Stimulated activated CD8-positive, alpha-beta memory T cell treated with anti-CD3 and anti-CD28 coated beads, Interleukin-12 subunit alpha, Interleukin-12 subunit beta, amount 100 ng/mL, for 24 hours (primary cell): ENCODE measurements around the gene FGFR3.

ENCODE experiments used
- DNase-seq: peaks from one replicate; pipeline ENCODE4 v3.0.0-alpha.2; 2020; ENCODE audit errors: extremely low read depth

The FGFR3 gene

GRCh38 chr4:1787411-1788077 lies 5.5 kb upstream of the FGFR3 start:
- DNase-seq = no peak

GRCh38 chr4:1788254-1788973 lies 4.7 kb upstream of the FGFR3 start:
- no peak for DNase-seq

GRCh38 chr4:1789552-1789951 lies 3.5 kb upstream of the FGFR3 start:
- no peak for DNase-seq

GRCh38 chr4:1790005-1790404 lies 3.1 kb upstream of the FGFR3 start:
- no peak for DNase-seq

GRCh38 chr4:1792158-1792831 lies 798 bp upstream of the FGFR3 start:
- no peak for DNase-seq

GRCh38 chr4:1793496-1793840 lies 375 bp downstream of the FGFR3 start:
- DNase-seq = no peak

- no peak for DNase-seq
Measured at GRCh38 chr4:1793940-1794808, 1.1 kb downstream of the FGFR3 start.

GRCh38 chr4:1794809-1795298 lies 1.8 kb downstream of the FGFR3 start:
- no peak for DNase-seq

GRCh38 chr4:1795299-1796195 lies 2.5 kb downstream of the FGFR3 start:
- no peak for DNase-seq

GRCh38 chr4:1796486-1797204 lies 3.6 kb downstream of the FGFR3 start:
- no peak for DNase-seq

- DNase-seq = no peak
Measured at GRCh38 chr4:1797298-1797860, 4.3 kb downstream of the FGFR3 start.

- DNase-seq = no peak
Measured at GRCh38 chr4:1797861-1798579, 4.9 kb downstream of the FGFR3 start.

- no peak for DNase-seq
Measured at GRCh38 chr4:1798580-1799386, 5.7 kb downstream of the FGFR3 start.

GRCh38 chr4:1799387-1800375 lies 6.6 kb downstream of the FGFR3 start:
- DNase-seq = no peak

- DNase-seq = no peak
Measured at GRCh38 chr4:1800805-1801204, 7.7 kb downstream of the FGFR3 start.

GRCh38 chr4:1801286-1801958 lies 8.3 kb downstream of the FGFR3 start:
- DNase-seq = no peak
